GM19455 (cell line): ENCODE data around the gene CST1.
"Not testable (repeated sequence)": the region's sequence is repeated elsewhere in the genome, so short reads cannot be mapped to it uniquely, and the experiment has no call there.

Experiments
- ATAC-seq: cut with Tn5 transposase; IDR thresholded peaks from one replicate; pipeline ENCODE4 v1.9.1; 2021; ENCODE audit not compliant: unreplicated experiment

CST1 gene

GRCh38 chr20:23750786-23751185 lies at the start of gene CST1:
CST1 (minus strand) TSS chr20:23750935; CDS start chr20:23750866, 69 bp downstream.
- not testable (repeated sequence) for ATAC-seq

GRCh38 chr20:23799216-23799847 lies 48.6 kb upstream of the CST1 start:
- ATAC-seq, result peak; percentile 72

DNA sequence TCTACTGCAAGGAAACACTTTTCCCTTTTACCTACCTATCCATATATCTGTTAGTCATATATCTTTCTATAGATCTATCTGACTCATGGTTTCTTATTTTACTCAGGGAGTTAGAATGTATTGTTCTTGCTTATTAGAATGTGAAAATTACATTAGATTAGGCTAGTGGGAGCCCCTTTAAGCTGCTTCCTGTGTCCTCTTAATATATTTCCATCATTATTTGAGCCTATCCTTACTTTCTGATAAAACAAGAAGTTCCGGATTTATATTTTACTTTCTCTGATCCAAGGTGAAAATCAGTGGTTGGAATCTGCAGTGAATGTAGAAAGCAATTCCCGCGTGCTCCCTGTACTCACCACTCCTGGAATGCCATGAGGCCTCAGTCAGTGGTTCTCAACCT lies 44.8 kb upstream of the CST1 start:
- no peak for ATAC-seq

GRCh38 chr20:23794841-23795240 lies 44.1 kb upstream of the CST1 start:
- no peak for ATAC-seq

GRCh38 chr20:23794065-23794464 lies 43.3 kb upstream of the CST1 start:
- ATAC-seq, result no peak

GRCh38 chr20:23783447-23783846 lies 32.7 kb upstream of the CST1 start:
- no peak for ATAC-seq

- no peak for ATAC-seq
These were observed 31.7 kb upstream of the CST1 start for GRCh38 chr20:23782366-23782983.

DNA sequence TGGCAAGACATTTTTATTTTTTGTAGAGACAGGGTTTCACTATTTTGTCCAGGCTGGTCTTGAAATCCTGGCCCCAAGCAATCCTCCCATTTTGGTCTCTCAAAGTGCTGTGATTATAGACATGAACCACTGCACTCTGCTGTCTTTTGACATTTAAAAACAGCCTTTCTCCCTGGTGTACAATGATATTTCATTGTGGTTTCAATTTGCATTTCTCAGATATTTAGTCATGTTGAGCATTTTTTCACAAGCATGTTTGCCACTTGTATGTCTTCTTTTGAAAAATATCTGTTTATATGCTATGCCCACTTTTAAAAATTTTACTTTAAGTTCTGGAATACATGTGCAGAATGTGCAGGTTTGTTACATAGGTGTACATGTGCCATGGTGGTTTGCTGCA lies 27.9 kb upstream of the CST1 start:
- ATAC-seq, result not testable (repeated sequence)

- ATAC-seq, result not testable (repeated sequence)
These were observed 26.6 kb upstream of the CST1 start for GRCh38 chr20:23777380-23777779.

DNA sequence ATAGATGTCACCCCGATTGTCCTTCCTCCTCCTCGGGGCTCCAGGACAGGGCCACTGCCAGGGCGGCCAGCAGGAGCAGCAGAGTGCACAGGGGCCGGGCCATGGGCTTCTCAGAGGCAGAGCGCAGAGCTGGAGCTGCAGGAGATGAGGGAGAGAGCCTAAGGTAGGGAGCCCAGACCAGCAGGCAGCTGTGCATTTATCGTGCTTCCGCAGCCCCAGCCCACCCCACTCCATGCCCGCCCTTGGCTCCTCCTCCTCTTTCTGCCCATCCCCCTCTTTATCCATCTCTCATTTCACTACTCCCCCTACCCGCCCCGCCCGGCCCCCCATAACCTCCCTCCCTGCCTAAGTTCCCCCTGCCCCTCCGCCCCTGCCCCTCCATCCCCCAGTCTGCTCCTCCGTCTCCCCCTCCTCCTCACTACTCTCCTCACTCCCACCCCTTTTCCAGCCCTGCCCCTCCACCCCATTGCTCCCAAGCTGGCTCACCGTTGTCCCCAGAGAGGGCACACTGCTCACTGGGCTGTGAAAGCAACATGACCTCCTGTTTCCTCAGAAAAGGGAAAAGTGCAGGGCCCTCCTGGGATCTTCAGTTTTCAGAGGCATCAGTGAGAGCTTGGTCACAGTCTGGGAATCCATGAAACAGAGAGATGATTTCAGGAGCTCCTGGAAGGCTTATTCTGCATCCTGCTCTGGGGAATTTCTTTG lies 25.5 kb upstream of the CST1 start:
- no peak for ATAC-seq

- ATAC-seq, result no peak
These were observed 23.3 kb upstream of the CST1 start for GRCh38 chr20:23774081-23774480.

DNA sequence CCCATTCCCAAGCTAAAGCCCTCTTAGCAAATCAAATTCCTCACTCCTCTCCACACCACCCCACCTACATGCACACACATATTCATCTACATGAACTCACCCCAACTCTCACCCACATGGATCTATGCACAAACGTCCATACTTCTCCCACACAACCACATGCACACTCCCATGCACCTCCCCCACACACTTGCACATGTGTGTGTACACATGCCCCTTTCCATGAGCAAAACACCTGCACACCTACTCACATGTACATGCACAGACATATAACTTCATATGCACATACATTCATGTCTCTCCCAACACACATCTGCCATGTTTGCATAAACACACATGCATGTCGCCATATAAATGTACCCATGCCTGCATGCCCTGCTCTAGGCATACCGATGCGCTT lies 22.8 kb upstream of the CST1 start:
- ATAC-seq, result no peak

GRCh38 chr20:23773127-23773526 lies 22.4 kb upstream of the CST1 start:
- no peak for ATAC-seq

- ATAC-seq, result no peak
These were observed 21.3 kb upstream of the CST1 start for GRCh38 chr20:23772074-23772473.

DNA sequence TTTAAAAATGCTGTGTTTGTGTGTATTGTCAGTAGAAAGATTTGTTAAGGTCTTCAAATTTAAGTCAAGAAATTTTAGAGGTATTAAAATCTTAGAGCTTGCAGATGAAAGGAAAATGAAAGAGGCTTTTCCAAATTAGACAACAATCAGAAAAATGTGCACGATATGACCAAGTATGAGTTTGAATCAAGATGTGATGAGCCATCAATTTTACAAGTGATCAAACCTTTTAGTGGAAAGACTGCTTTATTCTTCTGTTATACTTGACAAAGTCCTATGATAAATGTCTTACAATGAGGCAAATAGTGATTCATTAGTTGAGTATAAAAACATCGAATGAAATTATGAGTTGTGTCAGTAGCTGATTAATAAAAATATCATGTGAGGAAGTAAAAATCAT lies 19.6 kb upstream of the CST1 start:
- ATAC-seq, result no peak

DNA sequence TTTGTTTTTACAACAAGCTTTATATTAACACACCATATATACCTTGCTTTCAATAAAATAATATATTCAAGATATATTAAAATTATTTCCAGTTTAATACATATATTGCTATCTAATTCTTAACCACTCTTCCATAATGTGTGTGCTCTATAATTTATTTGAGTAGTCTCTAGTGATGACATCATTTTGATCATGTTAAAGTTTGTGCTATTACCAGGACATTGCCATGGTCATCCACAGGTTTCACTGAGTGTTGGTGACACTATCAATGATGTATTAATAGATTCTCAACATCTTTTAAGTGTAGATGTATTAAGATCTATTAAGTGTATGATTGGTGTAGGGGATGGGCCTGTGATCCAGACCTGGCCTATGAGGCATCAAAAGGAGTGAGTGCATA lies 17.8 kb upstream of the CST1 start:
- not testable (repeated sequence) for ATAC-seq

- ATAC-seq, result no peak
These were observed 15.8 kb upstream of the CST1 start for GRCh38 chr20:23766531-23766930.

DNA sequence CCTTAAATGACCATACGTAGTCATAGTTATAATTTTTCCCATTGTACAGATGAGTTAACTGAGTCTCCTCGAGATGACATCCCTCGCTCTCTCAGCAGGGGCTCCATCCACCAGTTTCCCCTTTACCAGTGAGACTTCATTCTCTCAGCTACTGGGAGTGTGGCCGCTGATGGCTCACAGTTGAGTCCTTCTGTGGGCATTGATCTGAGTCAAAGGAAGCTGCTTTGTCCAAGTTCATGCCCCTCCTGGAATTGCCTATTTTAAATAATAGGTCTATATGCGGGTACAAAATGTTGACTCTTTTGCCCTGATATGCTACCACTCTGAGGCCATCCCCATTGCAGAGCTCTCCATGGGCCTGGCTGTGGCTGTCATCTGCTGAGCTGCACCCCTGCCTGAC lies 14.8 kb upstream of the CST1 start:
- no peak for ATAC-seq

GRCh38 chr20:23764630-23765029 lies 13.9 kb upstream of the CST1 start:
- ATAC-seq, result not testable (repeated sequence)

GRCh38 chr20:23763345-23763744 lies 12.6 kb upstream of the CST1 start:
- ATAC-seq, result no peak

DNA sequence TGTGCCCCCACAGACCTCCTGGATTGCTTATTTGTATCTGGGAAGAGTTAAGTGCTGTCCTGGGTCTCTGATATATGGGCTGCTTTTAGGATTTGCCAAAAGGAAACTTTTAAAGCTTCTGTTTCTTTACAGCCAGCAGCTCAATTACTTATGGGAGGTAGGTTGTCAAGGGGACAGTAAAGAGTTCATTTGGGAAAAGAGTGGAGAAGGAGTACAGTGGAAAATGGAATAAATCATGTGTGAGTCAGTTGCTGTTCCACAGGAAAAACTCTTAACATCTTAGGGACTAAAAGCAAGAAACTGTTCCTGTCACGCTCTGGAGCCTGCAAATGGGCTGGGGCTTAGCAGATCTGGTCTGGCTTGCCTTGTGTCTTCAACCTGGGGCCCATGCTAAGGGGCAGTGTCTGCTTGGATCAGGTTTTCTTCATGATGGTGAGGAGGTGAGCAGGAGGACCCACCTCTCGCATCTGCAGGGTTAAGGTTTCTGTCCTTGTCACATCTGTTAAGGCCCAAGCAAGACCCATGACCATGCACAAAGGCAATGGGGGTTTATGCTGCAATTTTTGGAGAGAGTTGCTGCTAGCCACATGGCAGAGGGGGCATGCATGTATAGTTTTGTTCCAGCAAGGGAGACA lies 8.7 kb upstream of the CST1 start:
- no peak for ATAC-seq

DNA sequence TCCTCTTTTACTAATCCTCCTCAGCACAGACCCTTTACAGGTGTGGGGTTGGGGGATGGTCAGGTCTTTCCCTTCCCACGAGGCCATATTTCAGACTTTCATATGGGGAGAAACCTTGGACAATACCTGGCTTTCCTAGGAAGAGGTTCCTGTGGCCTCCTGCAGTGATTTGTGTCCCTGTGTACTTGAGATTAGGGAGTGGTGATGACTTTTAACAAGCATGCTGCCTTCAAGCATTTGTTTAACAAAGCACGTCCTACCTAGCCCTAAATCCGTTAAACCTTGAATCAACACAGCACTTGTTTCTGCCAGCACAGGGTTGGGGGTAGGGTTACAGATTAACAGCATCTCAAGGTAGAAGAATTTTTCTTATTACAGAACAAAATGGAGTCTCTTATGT lies 6.1 kb upstream of the CST1 start:
- not testable (repeated sequence) for ATAC-seq
